GM12873 (cell line): Measurements from ENCODE around the gene ASH1L.

ENCODE experiments used
- TF ChIP-seq, protein P1 (sequence below): IDR thresholded peaks from 2 replicates; pipeline ENCODE4 v1.5.1; 2012; ENCODE audit warnings: low read depth, mild to moderate bottlenecking, moderate library complexity, low read length, control low read depth; ENCODE audit not compliant: insufficient read depth; ENCODE audit errors: missing control alignments

The ASH1L gene

DNA sequence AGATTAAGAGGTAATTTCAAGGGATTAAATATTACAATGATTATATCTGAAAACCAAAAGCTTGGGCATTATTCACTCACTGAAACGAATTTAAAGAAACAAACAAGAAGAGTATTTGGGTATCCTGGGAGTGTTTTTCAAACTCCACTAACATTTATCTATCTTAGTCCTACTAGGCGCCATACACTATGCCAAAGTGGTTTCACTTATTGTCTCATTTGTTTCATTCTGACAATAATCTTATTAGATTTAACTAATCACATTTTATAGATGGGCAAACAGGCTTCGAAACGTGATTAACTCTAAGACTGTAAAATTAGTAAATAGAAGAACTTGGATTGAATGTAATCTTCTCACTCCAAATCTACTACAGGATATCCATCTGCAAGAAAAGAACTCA lies 25.4 kb downstream of the ASH1L start:
- TF ChIP-seq, protein P1, sequence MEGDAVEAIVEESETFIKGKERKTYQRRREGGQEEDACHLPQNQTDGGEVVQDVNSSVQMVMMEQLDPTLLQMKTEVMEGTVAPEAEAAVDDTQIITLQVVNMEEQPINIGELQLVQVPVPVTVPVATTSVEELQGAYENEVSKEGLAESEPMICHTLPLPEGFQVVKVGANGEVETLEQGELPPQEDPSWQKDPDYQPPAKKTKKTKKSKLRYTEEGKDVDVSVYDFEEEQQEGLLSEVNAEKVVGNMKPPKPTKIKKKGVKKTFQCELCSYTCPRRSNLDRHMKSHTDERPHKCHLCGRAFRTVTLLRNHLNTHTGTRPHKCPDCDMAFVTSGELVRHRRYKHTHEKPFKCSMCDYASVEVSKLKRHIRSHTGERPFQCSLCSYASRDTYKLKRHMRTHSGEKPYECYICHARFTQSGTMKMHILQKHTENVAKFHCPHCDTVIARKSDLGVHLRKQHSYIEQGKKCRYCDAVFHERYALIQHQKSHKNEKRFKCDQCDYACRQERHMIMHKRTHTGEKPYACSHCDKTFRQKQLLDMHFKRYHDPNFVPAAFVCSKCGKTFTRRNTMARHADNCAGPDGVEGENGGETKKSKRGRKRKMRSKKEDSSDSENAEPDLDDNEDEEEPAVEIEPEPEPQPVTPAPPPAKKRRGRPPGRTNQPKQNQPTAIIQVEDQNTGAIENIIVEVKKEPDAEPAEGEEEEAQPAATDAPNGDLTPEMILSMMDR: no peak

DNA sequence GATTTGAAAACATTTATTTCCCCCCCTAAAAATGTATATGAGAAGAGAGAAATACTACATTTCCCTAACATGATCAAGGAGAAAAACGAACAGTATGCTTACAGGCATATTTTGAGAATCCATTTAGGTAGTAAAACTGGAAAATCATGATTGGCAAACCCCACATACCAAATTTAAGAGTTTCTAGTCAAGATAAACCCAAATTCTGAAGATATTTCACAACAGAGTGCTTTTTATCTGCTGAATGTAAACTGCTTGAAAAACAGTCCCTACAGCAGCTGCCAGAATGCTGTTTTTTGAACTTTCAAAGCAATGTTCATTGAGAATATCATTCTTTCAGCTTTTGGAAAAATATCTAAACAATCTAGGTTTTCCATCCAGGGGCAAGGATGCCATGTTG lies 31.0 kb downstream of the ASH1L start:
- TF ChIP-seq, protein P1: no peak

DNA sequence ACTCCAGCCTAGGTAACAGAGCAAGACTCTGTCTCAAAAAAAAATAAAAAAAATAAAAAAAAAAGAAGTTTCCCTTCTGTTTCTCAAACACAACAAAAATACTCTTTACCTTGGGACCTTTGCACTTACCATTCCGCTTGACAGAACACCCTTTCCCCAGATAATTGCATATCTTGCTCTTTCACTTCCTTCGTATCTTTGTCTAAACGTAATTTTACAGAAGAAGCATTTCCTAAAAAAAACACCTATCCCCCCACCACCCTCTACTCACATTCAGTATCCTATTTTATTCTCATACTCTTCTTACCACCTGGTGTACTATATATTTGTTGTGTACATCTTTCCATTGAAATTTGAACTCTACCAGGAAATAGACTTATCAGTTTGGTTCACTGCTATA lies 32.7 kb downstream of the ASH1L start:
- TF ChIP-seq, protein P1: no peak

DNA sequence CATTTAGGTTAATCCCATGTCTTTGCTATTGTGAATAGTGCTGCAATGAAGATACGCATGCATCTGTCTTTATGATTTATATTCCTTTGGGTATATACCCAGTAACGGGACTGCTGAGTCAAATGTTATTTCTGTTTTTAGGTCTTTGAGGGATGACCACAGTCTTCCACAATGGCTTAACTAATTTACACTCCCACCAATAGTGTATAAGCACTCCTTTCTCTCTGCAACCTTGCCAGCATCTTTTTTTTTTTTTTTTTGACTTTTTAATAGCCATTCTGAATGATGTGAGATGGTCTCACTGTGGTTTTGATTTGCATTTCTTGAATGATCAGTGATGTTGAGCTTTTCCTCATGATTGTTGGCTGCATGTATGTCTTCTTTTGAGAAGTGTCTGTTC lies 33.5 kb downstream of the ASH1L start:
- TF ChIP-seq, protein P1: no peak

DNA sequence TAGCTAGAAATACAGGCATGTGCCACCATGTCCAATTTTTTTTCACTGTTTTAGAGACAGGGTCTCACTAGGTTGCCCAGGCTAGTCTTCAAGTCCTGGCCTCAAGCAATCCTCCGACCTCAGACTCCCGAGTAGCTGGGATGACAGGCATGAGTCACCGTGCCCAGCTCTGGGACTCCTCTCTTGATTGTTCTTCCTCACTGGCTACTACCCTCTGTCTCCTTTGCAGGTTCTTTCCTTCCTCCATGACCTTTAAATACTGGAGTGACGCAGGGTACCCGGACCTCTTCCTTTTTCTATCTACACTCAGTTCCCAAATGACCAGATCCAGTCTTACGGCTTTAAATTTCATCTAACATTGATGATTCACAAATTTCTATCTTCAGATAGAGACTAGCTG lies 34.9 kb downstream of the ASH1L start:
- TF ChIP-seq, protein P1: no peak

DNA sequence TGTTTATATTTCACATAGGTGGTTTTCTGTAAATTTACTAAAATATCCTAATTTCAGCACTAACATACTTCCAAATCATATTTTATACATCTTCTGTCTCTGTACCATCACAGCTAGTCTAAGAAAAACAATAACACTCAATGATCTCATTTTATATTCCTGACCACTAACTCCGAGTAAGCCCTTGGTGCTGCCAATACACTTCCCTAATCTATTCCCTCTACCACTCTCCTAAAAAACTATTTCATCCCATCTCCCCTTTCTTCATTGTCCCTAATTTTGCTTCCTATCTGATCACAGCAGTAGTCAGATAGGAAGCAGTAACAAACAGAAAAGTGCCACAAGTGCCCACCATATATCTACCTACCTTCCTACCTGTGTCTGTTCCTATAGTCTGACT lies 36.2 kb downstream of the ASH1L start:
- TF ChIP-seq, protein P1: no peak

DNA sequence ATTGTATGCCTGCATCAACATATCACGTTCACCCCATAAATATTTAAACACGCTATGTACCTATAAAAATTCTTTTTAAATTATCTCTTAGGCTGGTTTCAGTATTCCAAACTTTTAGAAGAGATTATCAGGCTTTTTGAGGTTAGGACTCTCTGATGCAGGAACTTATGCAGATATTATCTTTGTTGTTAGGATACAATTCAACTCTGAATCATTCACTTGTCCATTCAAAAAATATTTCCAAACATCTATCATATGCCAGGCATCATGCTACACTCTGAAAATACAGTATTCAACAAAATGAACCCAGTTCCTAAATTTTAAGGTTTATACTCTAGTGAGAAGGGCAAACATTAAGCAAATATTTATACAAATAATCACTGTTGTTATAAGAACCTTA lies 40.5 kb downstream of the ASH1L start:
- TF ChIP-seq, protein P1: no peak
